Ammon's horn (tissue), 1 donor: ENCODE results near the gene PDE8A.
"Not testable (repeated sequence)": the region's sequence is repeated elsewhere in the genome, so short reads cannot be mapped to it uniquely, and the experiment has no call there.

Experiments
- DNase-seq: peaks from one replicate; pipeline ENCODE4 v3.0.0-alpha.2; 2016; ENCODE audit warnings: low spot score

Gene PDE8A

DNA sequence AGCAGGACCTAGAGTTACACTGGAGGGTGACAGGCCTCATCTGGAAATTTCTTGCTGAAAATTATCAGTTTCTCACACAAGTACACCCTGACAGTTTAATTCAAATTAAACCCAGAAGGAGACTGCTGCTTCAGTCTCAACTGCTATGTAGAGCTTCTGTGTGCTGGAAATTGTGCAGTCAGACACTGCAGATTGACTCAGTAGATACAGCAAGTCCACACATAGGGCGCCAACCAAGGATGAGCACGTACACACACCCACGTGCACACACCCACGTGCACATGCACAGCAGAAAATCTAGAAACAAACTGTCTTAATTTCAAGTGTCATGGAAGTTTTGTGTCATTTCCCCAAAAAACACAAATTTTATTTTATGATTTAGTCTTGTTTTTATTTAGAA lies 192.9 kb downstream of the PDE8A start:
- peak; percentile 56 for DNase-seq

DNA sequence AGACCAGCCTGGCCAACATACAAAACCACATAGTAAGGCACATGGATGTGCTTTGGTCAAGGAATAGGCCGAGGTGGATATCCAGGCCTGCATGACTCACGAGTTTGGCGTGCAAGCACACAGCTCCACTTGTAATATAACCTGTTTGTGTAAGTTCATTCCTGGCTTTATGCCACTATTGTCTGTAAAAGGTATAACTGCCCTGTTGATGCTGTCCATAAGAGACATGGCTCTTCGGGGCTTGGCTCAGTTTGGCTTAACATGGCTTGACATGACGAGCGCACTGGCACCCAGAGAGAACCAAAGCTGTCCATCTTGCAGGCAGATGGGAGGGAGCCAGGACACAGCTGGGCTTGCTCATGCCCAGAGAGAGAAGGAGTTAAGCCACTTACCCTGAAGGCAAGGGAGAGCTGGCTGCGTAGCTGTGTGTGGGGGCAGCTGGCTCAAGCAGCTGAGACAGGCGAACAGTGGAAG lies 195.4 kb downstream of the PDE8A start:
- DNase-seq: peak; percentile 17

DNA sequence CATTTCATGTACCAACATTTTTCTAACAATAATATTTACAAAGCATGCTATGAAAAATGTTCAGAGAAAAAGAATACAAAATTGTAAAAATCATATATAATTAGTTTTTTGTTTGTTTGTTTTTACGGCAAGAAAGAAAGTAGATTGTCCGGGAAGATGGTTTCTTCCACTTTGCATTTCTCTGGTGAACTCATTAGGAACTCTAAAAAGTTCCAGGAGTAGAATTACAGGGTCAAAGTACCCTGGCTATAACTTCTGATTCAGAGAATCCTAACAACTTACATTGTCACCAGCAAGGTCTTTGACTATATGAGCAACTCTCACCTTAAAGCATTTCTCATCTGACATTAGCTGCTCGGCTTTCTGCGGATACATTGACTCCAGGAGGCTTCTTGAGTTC lies 196.7 kb downstream of the PDE8A start:
- DNase-seq: no peak

DNA sequence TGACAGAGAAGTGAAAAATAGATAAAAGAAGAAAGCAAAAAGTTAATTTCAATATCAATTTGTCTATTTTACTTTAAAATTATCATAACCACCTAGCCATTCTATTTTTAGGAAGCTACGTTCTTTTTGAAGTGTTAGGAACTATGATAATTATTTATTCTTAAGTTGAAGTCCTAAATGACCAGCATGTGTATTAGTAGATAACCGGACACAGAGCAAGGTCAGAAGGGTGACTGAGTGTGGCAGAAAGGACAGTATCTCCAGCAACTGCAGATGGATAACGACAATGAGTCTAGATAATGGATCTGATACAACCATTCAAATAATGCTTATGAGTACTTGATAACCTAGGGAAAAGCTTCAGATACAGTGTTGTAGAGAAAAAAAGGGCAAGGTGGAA lies 198.0 kb downstream of the PDE8A start:
- no peak for DNase-seq

DNA sequence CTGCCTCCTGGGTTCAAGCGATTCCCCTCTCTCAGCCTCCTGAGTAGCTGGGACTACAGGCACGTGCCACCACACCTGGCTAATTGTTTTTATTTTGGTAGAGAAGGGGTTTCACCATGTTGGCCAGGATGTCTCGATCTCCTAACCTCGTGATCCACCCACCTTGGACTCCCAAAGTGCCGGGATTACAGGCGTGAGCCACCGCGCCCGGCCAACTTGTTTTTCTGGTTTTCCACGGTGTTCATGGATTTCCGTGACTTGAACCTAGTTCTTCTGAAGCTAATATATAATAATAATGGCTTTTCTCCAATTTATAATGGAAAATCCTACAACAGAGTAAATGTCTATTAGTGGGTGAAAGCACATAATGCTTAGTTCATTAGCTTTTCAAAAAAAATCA lies 203.7 kb downstream of the PDE8A start:
- not testable (repeated sequence) for DNase-seq

DNA sequence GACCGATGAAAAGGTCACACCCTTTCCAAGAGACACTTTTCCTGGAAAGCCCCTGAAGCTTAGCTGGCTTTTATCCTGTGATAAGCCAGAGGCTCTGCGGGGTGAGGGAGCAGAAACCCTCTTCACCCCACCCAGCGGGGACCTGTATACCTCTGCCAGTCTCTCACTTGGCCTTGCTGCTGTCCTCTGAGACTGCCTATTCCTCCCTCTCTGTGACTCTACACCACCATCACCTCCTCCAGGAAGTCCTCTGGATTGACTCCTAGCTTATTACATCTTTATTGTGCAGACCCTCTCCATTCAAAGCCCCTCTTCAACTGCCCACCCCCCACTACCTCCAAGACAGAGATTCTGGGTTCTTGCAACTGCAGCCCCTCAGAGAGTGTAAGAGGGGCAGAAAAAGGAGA lies 206.5 kb downstream of the PDE8A start:
- not testable (repeated sequence) for DNase-seq
